ENCODE results near the gene ELP4.

GRCh38 chr11:31712851-31713250 is 203.3 kb downstream of the ELP4 start:
- no peak for TF ChIP-seq CTCF (IDR thresholded peaks at IDR 0.05; ENCODE audit: low read length)
- TF ChIP-seq EZH2 (IDR thresholded peaks at IDR 0.05; ENCODE audit: borderline replicate concordance, low read length) = no peak
